A673 (cell line): ENCODE measurements around the gene NRXN3.

Experiments used
- CTCF ChIP-seq: fragments of 300-800, 200-600 bp; sonication (generic); conservative IDR thresholded peaks from 2 replicates; pipeline ENCODE4 v1.5.1; 2017; ENCODE audit warnings: low read depth, mild to moderate bottlenecking, antibody characterized with exemption, low read length, moderate library complexity, mixed read lengths
- EZH2 ChIP-seq: fragments of 200-600 bp; sonication (generic); IDR thresholded peaks from 2 replicates; pipeline ENCODE4 v1.6.1; 2017; ENCODE audit warnings: borderline replicate concordance, low read depth, mild to moderate bottlenecking, mixed read lengths, antibody characterized with exemption, low read length; ENCODE audit not compliant: poor library complexity, severe bottlenecking

- TF ChIP-seq CTCF = no peak
- no peak for TF ChIP-seq EZH2
These were observed 1158.7 kb downstream of the NRXN3 start for GRCh38 chr14:79328863-79329262.
